Calu3 (cell line): ENCODE measurements around the gene C1QTNF1. TPM values are rescaled to one million over a fixed set of nuclear protein-coding genes. Genes with fewer than 3 reads are reported as not detected.

Experiments used
- BruUV-seq: library from RNA; stranded (reverse); fragments of 400-500 nt; replicated peaks from 2 replicates; lab custom pipeline; 2021; lab: Mats Ljungman, UMichigan
- CTCF ChIA-PET: fragments of 300-600 bp; sonication (Branson Sonifier 250); formaldehyde crosslinking; loops from one replicate; lab custom pipeline; 2022; ENCODE audit warnings: antibody characterized with exemption; lab: Charles Lee
- DNase-seq: peaks from one replicate; pipeline ENCODE4 v3.0.0; 2022
- H3K27ac Mint-ChIP-seq: one replicate; pipeline ENCODE4 v1.8.0; 2022; ENCODE audit warnings: mixed read lengths; ENCODE audit not compliant: unreplicated experiment
- H3K27me3 Mint-ChIP-seq: one replicate; pipeline ENCODE4 v1.8.0; 2022; ENCODE audit warnings: mixed read lengths; ENCODE audit not compliant: unreplicated experiment
- H3K36me3 Mint-ChIP-seq: one replicate; pipeline ENCODE4 v1.8.0; 2022; ENCODE audit warnings: mild to moderate bottlenecking, moderate library complexity, mixed read lengths; ENCODE audit not compliant: insufficient read depth, unreplicated experiment
- H3K4me1 Mint-ChIP-seq: one replicate; pipeline ENCODE4 v1.8.0; 2022; ENCODE audit warnings: mild to moderate bottlenecking, low read depth, mixed read lengths; ENCODE audit not compliant: unreplicated experiment
- H3K4me3 Mint-ChIP-seq: one replicate; pipeline ENCODE4 v1.8.0; 2022; ENCODE audit warnings: mild to moderate bottlenecking, low read depth, moderate library complexity, mixed read lengths; ENCODE audit not compliant: unreplicated experiment
- H3K9me3 Mint-ChIP-seq: one replicate; pipeline ENCODE4 v1.8.0; 2022; ENCODE audit warnings: low read depth, mixed read lengths; ENCODE audit not compliant: unreplicated experiment
- intact Hi-C: fragments of 100-400 bp; cut with micrococcal nuclease; formaldehyde crosslinking; loops from one replicate; pipeline ENCODE4 v1.10.0; 2022; ENCODE audit not compliant: unreplicated experiment
- total RNA-seq: library from RNA; stranded (reverse); gene quantifications from 2 replicates; pipeline ENCODE4 v1.2.3, GENCODE V29; 2022
- TF ChIP-seq, protein P1 (sequence below): fragments of 200-600 bp; IDR thresholded peaks from one replicate; pipeline ENCODE4 v1.8.0; 2022; ENCODE audit warnings: antibody characterized with exemption; ENCODE audit not compliant: unreplicated experiment

C1QTNF1 gene
- total RNA-seq, 1 experiment from 2014 or later, result 3.3 TPM

DNA sequence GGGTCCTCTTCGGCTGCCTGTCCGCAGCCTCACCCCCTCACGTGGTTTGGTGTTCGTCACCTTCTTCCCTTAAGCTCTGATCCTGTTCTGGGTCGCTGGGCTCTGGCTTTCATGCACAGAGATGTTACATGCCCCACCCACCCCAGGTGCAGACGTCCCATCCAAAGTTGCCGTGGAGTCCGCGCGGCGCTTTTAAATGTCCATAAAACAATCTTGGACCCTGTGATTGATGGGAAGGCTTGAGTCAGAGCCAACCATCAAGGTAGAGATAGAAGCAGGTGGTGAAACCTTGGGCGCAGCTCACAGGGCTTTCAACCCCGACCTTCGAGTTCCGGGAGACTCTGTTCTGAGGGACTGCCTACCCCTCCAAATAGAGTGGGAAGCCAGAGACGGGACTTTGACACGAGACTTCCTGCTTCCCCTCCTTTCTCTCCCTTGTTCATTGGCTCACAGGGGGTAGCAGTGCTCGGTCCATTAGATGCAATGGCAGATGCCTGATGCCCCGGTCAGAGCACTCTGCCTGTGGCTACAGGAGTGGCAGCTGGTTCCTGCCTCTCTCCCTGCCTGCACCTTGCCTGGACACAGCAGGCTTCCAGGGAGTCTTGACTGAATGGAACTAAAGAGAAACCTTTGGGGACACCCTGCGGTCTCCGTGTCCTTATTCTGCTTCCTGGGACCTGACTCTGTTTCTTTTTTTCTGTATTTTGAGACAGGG lies 54.7 kb downstream of the C1QTNF1 start:
- no peak overlapping the region for H3K4me3 Mint-ChIP-seq
- H3K27me3 Mint-ChIP-seq, result no peaks in the 10 kb centered on the region
- DNase-seq, result no peak
- CTCF ChIA-PET, result no interaction called here
- BruUV-seq, result no TSS peak
- TF ChIP-seq, protein P1, sequence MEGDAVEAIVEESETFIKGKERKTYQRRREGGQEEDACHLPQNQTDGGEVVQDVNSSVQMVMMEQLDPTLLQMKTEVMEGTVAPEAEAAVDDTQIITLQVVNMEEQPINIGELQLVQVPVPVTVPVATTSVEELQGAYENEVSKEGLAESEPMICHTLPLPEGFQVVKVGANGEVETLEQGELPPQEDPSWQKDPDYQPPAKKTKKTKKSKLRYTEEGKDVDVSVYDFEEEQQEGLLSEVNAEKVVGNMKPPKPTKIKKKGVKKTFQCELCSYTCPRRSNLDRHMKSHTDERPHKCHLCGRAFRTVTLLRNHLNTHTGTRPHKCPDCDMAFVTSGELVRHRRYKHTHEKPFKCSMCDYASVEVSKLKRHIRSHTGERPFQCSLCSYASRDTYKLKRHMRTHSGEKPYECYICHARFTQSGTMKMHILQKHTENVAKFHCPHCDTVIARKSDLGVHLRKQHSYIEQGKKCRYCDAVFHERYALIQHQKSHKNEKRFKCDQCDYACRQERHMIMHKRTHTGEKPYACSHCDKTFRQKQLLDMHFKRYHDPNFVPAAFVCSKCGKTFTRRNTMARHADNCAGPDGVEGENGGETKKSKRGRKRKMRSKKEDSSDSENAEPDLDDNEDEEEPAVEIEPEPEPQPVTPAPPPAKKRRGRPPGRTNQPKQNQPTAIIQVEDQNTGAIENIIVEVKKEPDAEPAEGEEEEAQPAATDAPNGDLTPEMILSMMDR, result no peak
- no peak overlapping the region for H3K27ac Mint-ChIP-seq
- no peaks in the 10 kb centered on the region for H3K9me3 Mint-ChIP-seq
- H3K4me1 Mint-ChIP-seq, result peaks cover 10% of the 10 kb centered on the region
- peaks cover 43% of the 10 kb centered on the region for H3K36me3 Mint-ChIP-seq
- intact Hi-C loops, result no loop called here

DNA sequence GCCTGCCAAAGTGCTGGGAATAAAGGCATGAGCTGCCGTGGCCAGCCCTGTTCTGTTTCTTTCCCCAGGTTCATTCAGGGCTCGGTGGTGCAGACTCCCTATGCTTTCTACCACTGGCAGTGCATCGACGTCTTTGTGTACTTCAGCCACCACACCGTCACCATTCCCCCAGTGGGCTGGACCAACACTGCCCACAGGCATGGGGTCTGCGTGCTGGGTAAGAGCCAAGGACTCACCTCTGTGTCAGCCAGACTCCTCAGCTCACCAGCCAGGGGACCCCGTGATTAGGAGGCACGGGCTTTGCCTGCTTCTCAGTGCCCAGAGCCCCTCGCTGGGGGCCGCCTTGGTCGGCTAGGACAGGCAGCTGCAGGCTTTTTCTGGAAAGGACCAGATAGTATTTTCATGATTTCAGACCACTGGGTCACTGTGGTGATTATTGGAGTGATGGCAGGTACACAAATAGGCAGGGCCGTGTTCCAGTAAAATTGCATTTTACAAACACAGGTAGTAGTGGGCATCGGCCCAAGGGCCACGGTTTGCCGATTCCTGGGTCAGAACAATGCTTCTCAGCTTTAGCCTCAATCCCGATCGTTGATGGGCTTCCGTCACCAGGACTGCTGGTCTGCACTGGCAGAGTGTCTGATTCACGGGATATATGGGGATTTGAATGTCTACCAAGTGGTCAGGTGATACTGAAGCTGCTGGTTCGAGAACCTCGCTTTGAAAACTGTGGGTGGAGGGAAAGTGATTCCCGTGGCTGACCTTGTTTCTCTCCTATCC lies 55.6 kb downstream of the C1QTNF1 start:
- intact Hi-C loops, result no loop called here
- H3K36me3 Mint-ChIP-seq, result peaks cover 43% of the 10 kb centered on the region
- H3K27ac Mint-ChIP-seq, result no peak overlapping the region
- no peak for DNase-seq
- H3K4me1 Mint-ChIP-seq, result peaks cover 10% of the 10 kb centered on the region
- TF ChIP-seq, protein P1, result no peak
- H3K27me3 Mint-ChIP-seq, result no peaks in the 10 kb centered on the region
- no TSS peak for BruUV-seq
- no peak overlapping the region for H3K4me3 Mint-ChIP-seq
- H3K9me3 Mint-ChIP-seq, result no peaks in the 10 kb centered on the region
- CTCF ChIA-PET, result no interaction called here

DNA sequence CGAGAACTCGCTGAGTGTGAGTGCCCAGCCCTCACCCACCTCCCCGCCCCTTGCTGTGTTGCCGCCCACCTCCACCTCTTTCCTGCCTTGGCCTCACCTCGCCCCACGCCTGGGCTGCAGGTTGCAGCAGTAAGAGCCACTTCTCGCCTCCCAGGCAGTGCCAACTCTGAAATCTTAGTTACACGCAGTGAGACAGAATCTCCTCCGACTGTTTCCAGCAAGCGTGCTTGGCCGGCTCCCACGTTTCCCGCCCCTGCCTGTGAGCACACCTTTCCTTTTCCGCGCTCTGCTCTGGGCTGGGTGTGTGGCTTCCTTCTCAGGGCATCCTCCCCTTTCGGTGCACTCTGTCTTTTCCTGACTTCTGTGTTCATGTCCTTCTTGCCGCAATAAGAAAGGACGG lies 56.4 kb downstream of the C1QTNF1 start:
- Mint-ChIP-seq H3K27ac (no peak overlapping the region), H3K36me3 (peaks cover 35% of the 10 kb centered on the region), H3K4me3 (no peak overlapping the region), H3K27me3 (no peaks in the 10 kb centered on the region), H3K9me3 (no peaks in the 10 kb centered on the region), H3K4me1 (peaks cover 8% of the 10 kb centered on the region)
- no peak for DNase-seq
- CTCF ChIA-PET, result interaction anchor here (0.6 kb wide), 1 partner anchor 23 kb away, joined by 4 read pairs; no protein-coding TSS in a partner anchor
- intact Hi-C loops, result no loop called here
- BruUV-seq, result no TSS peak
- TF ChIP-seq, protein P1, result no peak

DNA sequence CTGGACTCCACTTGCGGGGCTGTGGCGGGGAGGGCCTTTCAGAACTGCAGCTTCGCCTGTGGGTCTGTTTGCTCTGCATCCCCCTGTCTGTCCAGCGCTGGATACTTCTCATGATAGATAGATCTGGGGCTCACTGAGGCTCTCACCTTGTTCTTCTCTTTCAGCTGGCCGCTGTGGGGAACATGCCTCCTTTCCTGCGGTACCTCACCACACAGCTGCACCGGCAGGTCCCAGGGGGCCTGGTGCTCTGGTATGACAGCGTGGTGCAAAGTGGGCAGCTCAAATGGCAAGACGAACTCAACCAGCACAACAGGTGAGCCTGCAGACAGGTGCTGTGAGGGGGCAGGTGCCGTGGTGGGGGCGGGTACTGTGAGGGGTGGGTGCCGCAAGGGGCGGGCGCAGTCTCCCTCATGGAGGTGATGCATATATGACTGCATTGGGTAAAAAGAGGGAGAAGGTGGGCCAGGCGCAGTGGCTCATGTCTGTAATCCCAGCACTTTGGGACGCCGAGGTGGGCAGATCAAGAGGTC lies 56.9 kb downstream of the C1QTNF1 start:
- DNase-seq, result no peak
- intact Hi-C loops, result no loop called here
- no peaks in the 10 kb centered on the region for H3K27me3 Mint-ChIP-seq
- no peak overlapping the region for H3K27ac Mint-ChIP-seq
- H3K4me1 Mint-ChIP-seq, result peaks cover 3% of the 10 kb centered on the region
- no peaks in the 10 kb centered on the region for H3K9me3 Mint-ChIP-seq
- H3K36me3 Mint-ChIP-seq, result peaks cover 31% of the 10 kb centered on the region
- no TSS peak for BruUV-seq
- TF ChIP-seq, protein P1, result no peak
- H3K4me3 Mint-ChIP-seq, result no peak overlapping the region
- CTCF ChIA-PET, result interaction anchor here (0.6 kb wide), 1 partner anchor 24 kb away, joined by 4 read pairs; no protein-coding TSS in a partner anchor
